MCF 10A (cell line): ENCODE data around the gene PVALEF. TPM values are rescaled to one million over a fixed set of nuclear protein-coding genes. Genes with fewer than 3 reads are reported as not detected.

Experiments used
- BruUV-seq: library from RNA; stranded (reverse); fragments of 400-500 nt; replicated peaks from 2 replicates; lab custom pipeline; 2021; lab: Mats Ljungman, UMichigan
- CTCF ChIA-PET: fragments of 300-600 bp; sonication (Branson Sonifier 250); formaldehyde crosslinking; extraction: SDS; loops from one replicate; lab custom pipeline; 2021; ENCODE audit warnings: antibody characterized with exemption, inconsistent platforms; lab: Yijun Ruan, JAX
- POLR2A ChIA-PET: fragments of 300-600, 350-650 bp; sonication (Branson Sonifier 250); formaldehyde crosslinking; extraction: SDS; loops from one replicate; lab custom pipeline; 2020; ENCODE audit warnings: antibody characterized with exemption, inconsistent platforms; lab: Yijun Ruan, JAX
- DNase-seq: peaks from one replicate; pipeline ENCODE4 v3.0.0-alpha.2; 2018; ENCODE audit not compliant: unreplicated experiment
- H3K27ac Mint-ChIP-seq: one replicate; pipeline ENCODE4 v1.8.0; 2022; ENCODE audit warnings: mild to moderate bottlenecking, low read depth, mixed read lengths; ENCODE audit not compliant: unreplicated experiment
- H3K27me3 Mint-ChIP-seq: one replicate; pipeline ENCODE4 v1.8.0; 2022; ENCODE audit warnings: mixed read lengths; ENCODE audit not compliant: insufficient read depth, unreplicated experiment
- H3K36me3 Mint-ChIP-seq: one replicate; pipeline ENCODE4 v1.8.0; 2022; ENCODE audit warnings: mild to moderate bottlenecking, moderate library complexity, mixed read lengths; ENCODE audit not compliant: insufficient read depth, unreplicated experiment
- H3K4me1 Mint-ChIP-seq: one replicate; pipeline ENCODE4 v1.8.0; 2022; ENCODE audit warnings: mixed read lengths; ENCODE audit not compliant: insufficient read depth, unreplicated experiment
- H3K4me3 Mint-ChIP-seq: one replicate; pipeline ENCODE4 v1.8.0; 2022; ENCODE audit warnings: mild to moderate bottlenecking, moderate library complexity, mixed read lengths; ENCODE audit not compliant: unreplicated experiment
- H3K9me3 Mint-ChIP-seq: one replicate; pipeline ENCODE4 v1.8.0; 2022; ENCODE audit warnings: mixed read lengths; ENCODE audit not compliant: unreplicated experiment
- CTCF ChIP-seq: fragments of 200-600 bp; IDR thresholded peaks from one replicate; pipeline ENCODE4 v1.8.0; 2022; ENCODE audit warnings: antibody characterized with exemption, mild to moderate bottlenecking; ENCODE audit not compliant: unreplicated experiment
- intact Hi-C: fragments of 100-400 bp; cut with micrococcal nuclease; formaldehyde crosslinking; loops from 2 replicates; pipeline ENCODE4 v1.14.1; 2022
- total RNA-seq: library from RNA; stranded (reverse); gene quantifications from 2 replicates; pipeline ENCODE4 v1.2.3, GENCODE V29; 2022

PVALEF gene
- total RNA-seq, 1 experiment from 2014 or later, result not detected

GRCh38 chr17:81202318-81202717 lies 37.0 kb downstream of the PVALEF start:
- Mint-ChIP-seq H3K4me3 (no peak overlapping the region), H3K36me3 (peaks cover 19% of the 10 kb centered on the region), H3K27me3 (no peaks in the 10 kb centered on the region), H3K9me3 (no peaks in the 10 kb centered on the region), H3K27ac (no peak overlapping the region), H3K4me1 (no peaks in the 10 kb centered on the region)
- DNase-seq, result no peak
- CTCF ChIA-PET, result interaction anchor here (0.6 kb wide), 2 partner anchors 22 to 100 kb away, joined by 3 to 4 read pairs; no protein-coding TSS in a partner anchor
- no TSS peak for BruUV-seq
- POLR2A ChIA-PET, result no interaction called here
- TF ChIP-seq CTCF, result no peak
- intact Hi-C loops, result no loop called here

GRCh38 chr17:81203136-81203535 lies 37.8 kb downstream of the PVALEF start:
- Mint-ChIP-seq H3K27me3 (no peaks in the 10 kb centered on the region), H3K4me1 (no peaks in the 10 kb centered on the region)
- intact Hi-C loops, result no loop called here

GRCh38 chr17:81204578-81204977 lies 39.3 kb downstream of the PVALEF start:
- ChIA-PET POLR2A (interaction anchor here (0.5 to 0.9 kb wide), 2 partner anchors 23 to 31 kb away, joined by 3 read pairs; no protein-coding TSS in a partner anchor), CTCF (no interaction called here)
- no peaks in the 10 kb centered on the region for H3K4me1 Mint-ChIP-seq
- intact Hi-C loops, result no loop called here
- no peak overlapping the region for H3K27ac Mint-ChIP-seq
- H3K4me3 Mint-ChIP-seq, result no peak overlapping the region
- no peak for TF ChIP-seq CTCF
- no peaks in the 10 kb centered on the region for H3K9me3 Mint-ChIP-seq
- BruUV-seq, result no TSS peak
- H3K27me3 Mint-ChIP-seq, result no peaks in the 10 kb centered on the region
- no peak for DNase-seq
- peaks cover 12% of the 10 kb centered on the region for H3K36me3 Mint-ChIP-seq

More at GRCh38 chr17:81203136-81203535, 37.8 kb downstream of the PVALEF start:
- ChIA-PET POLR2A (no interaction called here), CTCF (interaction anchor here (0.6 kb wide), 1 partner anchor 23 kb away, joined by 3 read pairs; no protein-coding TSS in a partner anchor)
- H3K36me3 Mint-ChIP-seq, result peaks cover 19% of the 10 kb centered on the region
- H3K27ac Mint-ChIP-seq, result no peak overlapping the region
- no peak for DNase-seq
- H3K4me3 Mint-ChIP-seq, result no peak overlapping the region
- no peaks in the 10 kb centered on the region for H3K9me3 Mint-ChIP-seq
- no TSS peak for BruUV-seq
- TF ChIP-seq CTCF, result no peak

GRCh38 chr17:81206166-81206565 lies 40.9 kb downstream of the PVALEF start:
- Mint-ChIP-seq H3K27ac (no peak overlapping the region), H3K4me3 (no peak overlapping the region), H3K4me1 (no peaks in the 10 kb centered on the region), H3K27me3 (no peaks in the 10 kb centered on the region), H3K9me3 (no peaks in the 10 kb centered on the region), H3K36me3 (peaks cover 12% of the 10 kb centered on the region)
- no TSS peak for BruUV-seq
- no peak for DNase-seq
- intact Hi-C loops, result no loop called here
- POLR2A ChIA-PET, result interaction anchor here (0.7 kb wide), 1 partner anchor 159 kb away, joined by 3 read pairs; no protein-coding TSS in a partner anchor
- CTCF ChIA-PET, result no interaction called here
- TF ChIP-seq CTCF, result no peak
